VCaP (cell line): ENCODE data around the gene ZNF831.

Source experiments
- H3K27ac ChIP-seq: fragments of 450-650 bp; 2 replicates; pipeline ENCODE4 v1.5.1; 2017
- TF ChIP-seq, protein P1 (sequence below): fragments of 450-650 bp; conservative IDR thresholded peaks from 2 replicates; pipeline ENCODE4 v1.5.1; 2017; ENCODE audit warnings: mild to moderate bottlenecking, moderate library complexity

Gene ZNF831

DNA sequence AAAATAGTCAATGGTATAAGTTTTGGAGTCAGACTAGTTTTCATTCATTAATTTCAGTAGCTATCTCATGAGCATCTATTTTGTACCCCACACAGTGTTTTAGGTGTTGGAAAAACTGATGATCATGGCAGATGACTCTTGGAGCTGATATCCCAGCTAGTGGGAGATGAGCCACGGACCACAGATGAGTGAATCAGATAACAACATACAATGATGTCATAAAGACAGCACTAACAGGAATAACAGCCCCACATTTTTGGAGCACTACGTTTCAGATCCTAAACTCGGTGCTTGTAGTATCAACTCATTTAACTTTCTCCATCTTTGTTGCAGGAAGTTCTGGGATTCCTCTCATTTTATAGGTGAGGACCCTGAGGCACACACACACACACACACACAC is 69.0 kb downstream of the ZNF831 start:
- H3K27ac ChIP-seq, result no peak overlapping the region
- TF ChIP-seq, protein P1, sequence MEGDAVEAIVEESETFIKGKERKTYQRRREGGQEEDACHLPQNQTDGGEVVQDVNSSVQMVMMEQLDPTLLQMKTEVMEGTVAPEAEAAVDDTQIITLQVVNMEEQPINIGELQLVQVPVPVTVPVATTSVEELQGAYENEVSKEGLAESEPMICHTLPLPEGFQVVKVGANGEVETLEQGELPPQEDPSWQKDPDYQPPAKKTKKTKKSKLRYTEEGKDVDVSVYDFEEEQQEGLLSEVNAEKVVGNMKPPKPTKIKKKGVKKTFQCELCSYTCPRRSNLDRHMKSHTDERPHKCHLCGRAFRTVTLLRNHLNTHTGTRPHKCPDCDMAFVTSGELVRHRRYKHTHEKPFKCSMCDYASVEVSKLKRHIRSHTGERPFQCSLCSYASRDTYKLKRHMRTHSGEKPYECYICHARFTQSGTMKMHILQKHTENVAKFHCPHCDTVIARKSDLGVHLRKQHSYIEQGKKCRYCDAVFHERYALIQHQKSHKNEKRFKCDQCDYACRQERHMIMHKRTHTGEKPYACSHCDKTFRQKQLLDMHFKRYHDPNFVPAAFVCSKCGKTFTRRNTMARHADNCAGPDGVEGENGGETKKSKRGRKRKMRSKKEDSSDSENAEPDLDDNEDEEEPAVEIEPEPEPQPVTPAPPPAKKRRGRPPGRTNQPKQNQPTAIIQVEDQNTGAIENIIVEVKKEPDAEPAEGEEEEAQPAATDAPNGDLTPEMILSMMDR, result no peak

DNA sequence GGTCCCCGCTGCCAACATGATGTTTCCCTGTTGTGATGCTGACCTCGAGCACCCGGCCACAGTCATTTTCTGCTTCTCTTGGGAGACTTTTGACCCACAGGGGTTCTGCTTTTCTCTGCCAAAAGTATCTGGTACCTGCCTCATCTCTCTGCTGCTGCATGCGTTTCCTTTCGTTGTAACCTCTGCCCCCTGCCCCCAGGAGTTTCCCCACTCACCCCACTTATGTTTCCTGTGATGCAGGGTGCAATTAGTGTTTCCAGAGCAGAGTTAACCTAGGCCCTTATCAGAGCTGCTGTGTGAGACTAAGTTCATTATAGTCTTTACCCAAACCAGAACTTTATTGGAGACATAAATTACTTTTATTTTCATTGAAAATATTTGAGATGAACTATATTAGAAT is 71.6 kb downstream of the ZNF831 start:
- H3K27ac ChIP-seq, result no peak overlapping the region
- TF ChIP-seq, protein P1, result no peak

DNA sequence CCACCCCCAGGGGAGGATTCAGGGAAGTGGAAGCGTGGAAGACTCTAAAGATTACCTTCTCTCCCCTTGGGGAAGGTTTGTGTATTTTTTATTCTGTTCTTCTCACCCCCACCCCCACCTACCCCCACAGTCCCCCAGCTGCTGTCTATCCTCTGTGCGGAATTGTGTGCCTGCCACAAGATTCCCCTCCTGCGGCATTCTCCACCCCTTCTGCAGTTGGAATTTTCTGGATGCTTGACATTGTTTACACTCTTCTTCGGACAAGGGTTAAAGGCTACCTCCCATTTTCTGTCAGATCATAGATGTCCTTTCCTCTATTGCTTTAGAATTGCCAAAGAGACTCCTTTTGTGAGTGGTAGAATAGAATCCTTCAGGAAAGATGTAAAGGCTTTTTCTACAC is 76.4 kb downstream of the ZNF831 start:
- no peak overlapping the region for H3K27ac ChIP-seq
- TF ChIP-seq, protein P1, result no peak

DNA sequence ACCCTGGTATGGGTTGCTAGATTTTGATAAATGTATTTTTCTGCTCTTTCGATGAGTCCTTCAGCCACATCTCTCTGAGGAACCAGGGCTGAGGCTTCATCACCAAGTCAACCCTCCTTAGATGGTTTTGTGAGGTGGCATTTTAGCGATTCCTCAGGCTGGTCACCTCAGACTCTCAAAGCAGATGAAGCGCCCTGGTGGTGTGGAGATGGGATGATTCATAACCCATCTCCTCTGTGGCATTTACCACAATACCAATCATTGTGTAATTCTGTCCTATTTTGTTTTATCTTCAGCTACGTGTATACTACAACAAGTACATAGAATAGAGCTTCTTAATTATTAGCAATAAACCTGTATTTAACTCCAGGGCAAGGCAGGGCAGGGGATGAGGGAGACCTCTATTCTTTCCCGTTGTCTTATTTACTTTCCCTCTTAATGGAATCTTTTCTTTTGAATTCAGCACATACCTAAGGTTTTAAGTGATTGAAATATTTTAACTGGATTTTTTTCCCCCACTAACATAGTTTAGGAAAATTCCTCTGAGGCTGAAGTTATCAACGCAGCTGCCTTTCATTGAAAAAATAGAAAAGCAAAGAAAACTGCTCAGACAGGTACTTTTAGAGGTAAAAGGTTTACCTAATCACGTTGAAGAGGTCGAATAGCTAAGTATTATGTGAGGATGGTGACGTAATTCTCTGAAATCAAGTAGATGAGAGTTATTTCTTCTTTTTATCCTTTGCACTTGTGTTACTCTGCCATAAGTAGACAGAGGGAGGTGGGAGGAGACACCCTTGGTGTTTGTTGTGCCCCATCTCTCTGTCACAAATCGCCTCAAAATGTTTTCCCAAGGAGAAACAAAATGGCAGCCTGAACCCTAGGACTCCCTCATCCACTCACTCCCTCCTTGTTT is 79.3 kb downstream of the ZNF831 start:
- TF ChIP-seq, protein P1, result no peak
- H3K27ac ChIP-seq, result no peak overlapping the region

DNA sequence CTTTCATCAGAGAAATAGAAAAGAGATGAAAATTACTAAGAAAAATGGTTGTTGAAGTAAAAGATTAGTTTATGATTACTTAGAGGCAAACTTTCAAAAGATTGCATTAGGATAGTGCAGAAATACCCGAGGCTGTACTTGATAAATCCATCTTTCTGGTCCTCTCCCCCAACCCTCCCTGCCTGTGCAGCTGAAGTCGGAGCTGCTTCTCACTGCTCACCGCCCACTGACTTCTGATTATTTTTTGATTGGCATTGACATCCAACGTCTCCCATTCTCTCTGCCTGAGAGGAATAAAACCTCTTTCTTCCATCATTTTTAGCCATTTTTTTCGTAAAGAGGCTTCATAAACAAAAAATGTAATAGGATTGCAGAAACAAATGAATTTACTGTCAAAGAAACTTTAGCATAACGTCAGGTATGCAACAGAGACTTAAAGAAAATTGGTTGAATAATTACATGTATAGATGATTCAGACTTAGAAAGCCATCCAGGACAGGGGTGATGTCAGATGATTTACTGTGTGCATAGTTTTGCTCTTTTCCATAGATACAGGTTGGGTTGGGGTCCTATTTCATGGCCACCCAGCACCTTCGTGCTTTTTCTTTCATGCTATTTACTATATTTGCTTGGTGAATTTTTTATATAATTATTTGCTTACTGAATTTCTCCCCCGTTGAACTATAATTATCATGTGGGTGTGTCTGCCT is 83.2 kb downstream of the ZNF831 start:
- TF ChIP-seq, protein P1, result no peak
- H3K27ac ChIP-seq, result no peak overlapping the region

DNA sequence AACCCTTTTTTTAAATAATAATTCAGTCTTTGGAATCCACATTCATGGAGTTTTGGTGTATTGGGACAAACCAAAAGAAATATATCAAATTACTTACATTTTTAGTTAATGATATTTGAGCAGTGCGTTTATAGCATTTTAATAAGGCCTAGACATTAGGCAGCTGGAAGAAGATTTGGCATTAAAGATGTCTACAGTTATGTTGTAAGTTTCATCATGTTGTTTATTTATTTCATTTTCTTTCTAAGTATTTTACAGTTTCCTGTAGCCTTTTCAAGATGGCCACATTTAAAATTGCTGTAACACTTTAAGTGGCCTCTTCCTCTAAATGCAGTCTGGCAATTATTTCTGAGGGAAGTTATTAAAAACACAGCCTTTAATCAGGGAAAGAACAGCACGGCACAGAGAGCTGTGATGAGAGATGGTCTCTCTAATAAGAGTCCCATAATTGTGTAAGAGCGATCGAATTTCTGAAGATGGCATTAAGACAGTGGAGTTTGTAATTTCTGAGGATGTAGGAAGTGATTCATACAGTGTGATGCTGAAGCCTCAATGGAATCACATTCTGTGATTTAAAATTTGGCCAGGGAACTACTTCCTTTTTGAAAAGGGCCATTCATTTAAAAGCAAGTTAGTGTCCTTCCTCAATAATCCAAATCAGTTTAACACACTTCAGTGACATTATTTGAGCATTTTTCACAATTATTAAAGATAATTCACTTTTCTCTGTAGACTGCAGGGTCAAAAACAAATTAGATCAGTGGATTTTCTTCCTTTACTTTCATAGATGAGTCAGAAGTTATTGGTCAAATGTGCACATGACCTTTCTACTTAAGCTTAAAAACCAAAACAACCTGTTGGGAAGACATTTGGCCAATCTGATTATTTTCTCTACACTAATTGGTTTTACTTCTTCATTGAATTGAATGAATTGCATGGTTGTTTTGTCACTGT is 84.4 kb downstream of the ZNF831 start:
- TF ChIP-seq, protein P1, result no peak
- no peak overlapping the region for H3K27ac ChIP-seq
